NOMO-1 (cell line): ENCODE data around the gene SNRNP70.
A peak's percentile ranks its signal among the peaks of the same experiment; 100 is the strongest.
"Not testable (repeated sequence)": the region's sequence is repeated elsewhere in the genome, so short reads cannot be mapped to it uniquely, and the experiment has no call there.

Source experiments
- DNase-seq, 2 experiments: peaks; one replicate each; lab custom pipeline; 2025; ENCODE audit not compliant: unreplicated experiment in 2 of 2; lab: John Stamatoyannopoulos, UW

SNRNP70 gene

GRCh38 chr19:49085020-49085867 lies at the start of gene SNRNP70:
Gene SNRNP70 (plus strand): TSS chr19:49085451. CDS start chr19:49086415, 964 bp downstream.
- DNase-seq: peak; percentile 98 to 99

GRCh38 chr19:49036815-49037214 lies 48.4 kb upstream of the SNRNP70 start, which contains the start of gene CGB1:
Gene CGB1 (minus strand): TSS chr19:49036895. CDS start chr19:49036711, 184 bp downstream.
- not testable (repeated sequence) for DNase-seq

- not testable (repeated sequence) for DNase-seq
These were observed 47.1 kb upstream of the SNRNP70 start for GRCh38 chr19:49038111-49038510.

GRCh38 chr19:49038557-49039276 lies 46.5 kb upstream of the SNRNP70 start:
- DNase-seq: not testable (repeated sequence)

GRCh38 chr19:49039736-49040135 lies 45.5 kb upstream of the SNRNP70 start:
- not testable (repeated sequence) for DNase-seq

- DNase-seq: no peak
These were observed 43.1 kb upstream of the SNRNP70 start for GRCh38 chr19:49042177-49042576.

- DNase-seq: not testable (repeated sequence)
These were observed 42.6 kb upstream of the SNRNP70 start for GRCh38 chr19:49042666-49043065.

GRCh38 chr19:49043548-49043947 lies 41.7 kb upstream of the SNRNP70 start, which contains the start of gene CGB5:
Gene CGB5 (plus strand): TSS chr19:49043848. CDS start chr19:49044210, 362 bp downstream.
- not testable (repeated sequence) for DNase-seq

GRCh38 chr19:49049011-49049410 lies 36.2 kb upstream of the SNRNP70 start, which contains the start of gene CGB8:
Gene CGB8 (minus strand): TSS chr19:49049111. CDS start chr19:49048739, 372 bp downstream.
- not testable (repeated sequence) for DNase-seq

GRCh38 chr19:49049834-49050233 lies 35.4 kb upstream of the SNRNP70 start:
- not testable (repeated sequence) for DNase-seq

GRCh38 chr19:49050376-49051033 lies 34.7 kb upstream of the SNRNP70 start:
- not testable (repeated sequence) for DNase-seq

- DNase-seq: peak; percentile 42 to 57
These were observed 28.9 kb upstream of the SNRNP70 start for GRCh38 chr19:49056101-49056901.

- not testable (repeated sequence) for DNase-seq
These were observed 28.2 kb upstream of the SNRNP70 start for GRCh38 chr19:49056902-49057596.

- no peak for DNase-seq
These were observed 27.5 kb upstream of the SNRNP70 start, which contains the start of gene CGB7 for GRCh38 chr19:49057636-49058234. Gene CGB7 (minus strand): TSS chr19:49057749. CDS start chr19:49055375, 2,374 bp downstream.

- DNase-seq: no peak
These were observed 26.7 kb upstream of the SNRNP70 start for GRCh38 chr19:49058562-49058961.

GRCh38 chr19:49059053-49059452 lies 26.2 kb upstream of the SNRNP70 start:
- DNase-seq: no peak

- DNase-seq: no peak
These were observed 24.3 kb upstream of the SNRNP70 start for GRCh38 chr19:49061000-49061399.

- no peak for DNase-seq
These were observed 23.8 kb upstream of the SNRNP70 start for GRCh38 chr19:49061445-49061844.
